ENCODE data around the gene SLFN11. TPM values are rescaled to one million over a fixed set of nuclear protein-coding genes. Genes with fewer than 3 reads are reported as not detected.
"Not testable (repeated sequence)": the region's sequence is repeated elsewhere in the genome, so short reads cannot be mapped to it uniquely, and the experiment has no call there.

Gene SLFN11
- total and polyA plus RNA-seq, 2 experiments from 2014 or later = not detected

DNA sequence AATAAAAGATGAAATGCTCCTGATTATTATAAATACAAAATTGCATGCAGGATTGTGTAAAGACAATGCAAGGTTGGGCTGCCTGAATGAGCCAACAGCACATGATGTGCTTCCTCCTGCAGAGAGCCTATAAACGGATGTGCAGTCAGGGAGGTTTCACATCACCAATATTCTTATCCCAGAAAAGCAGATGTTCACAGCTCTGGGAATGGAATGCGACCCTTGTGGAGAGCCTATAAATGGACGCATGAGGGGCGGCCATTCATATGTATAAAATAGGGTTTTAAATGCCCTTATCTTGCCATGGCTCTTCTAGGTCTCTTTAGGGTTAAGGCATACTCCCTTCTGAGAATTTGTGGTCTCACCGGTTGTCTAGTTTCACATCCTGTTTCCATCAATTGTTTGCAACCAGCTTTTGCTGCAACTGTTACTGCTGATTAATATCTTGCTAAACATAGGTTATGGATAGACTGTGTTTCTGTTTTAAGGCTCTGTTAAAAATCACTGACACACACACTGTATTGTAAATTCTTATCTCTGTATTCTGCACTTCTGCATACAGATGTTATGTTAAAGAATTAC is 31.9 kb downstream of the SLFN11 start:
- no peak overlapping the region for H3K4me3 ChIP-seq
- peaks cover 47% of the 10 kb centered on the region for H3K27me3 ChIP-seq
- H3K27ac ChIP-seq = no peak overlapping the region
- no peaks in the 10 kb centered on the region for H3K36me3 ChIP-seq
- H3K4me1 ChIP-seq (ENCODE audit: low read depth) = no peaks in the 10 kb centered on the region
- DNase-seq (ENCODE audit: low read depth in 1 of 2, low spot score in 1 of 2) = no peak
- no peaks in the 10 kb centered on the region for H3K9me3 ChIP-seq (ENCODE audit: low read depth)
- TF ChIP-seq, protein P1, sequence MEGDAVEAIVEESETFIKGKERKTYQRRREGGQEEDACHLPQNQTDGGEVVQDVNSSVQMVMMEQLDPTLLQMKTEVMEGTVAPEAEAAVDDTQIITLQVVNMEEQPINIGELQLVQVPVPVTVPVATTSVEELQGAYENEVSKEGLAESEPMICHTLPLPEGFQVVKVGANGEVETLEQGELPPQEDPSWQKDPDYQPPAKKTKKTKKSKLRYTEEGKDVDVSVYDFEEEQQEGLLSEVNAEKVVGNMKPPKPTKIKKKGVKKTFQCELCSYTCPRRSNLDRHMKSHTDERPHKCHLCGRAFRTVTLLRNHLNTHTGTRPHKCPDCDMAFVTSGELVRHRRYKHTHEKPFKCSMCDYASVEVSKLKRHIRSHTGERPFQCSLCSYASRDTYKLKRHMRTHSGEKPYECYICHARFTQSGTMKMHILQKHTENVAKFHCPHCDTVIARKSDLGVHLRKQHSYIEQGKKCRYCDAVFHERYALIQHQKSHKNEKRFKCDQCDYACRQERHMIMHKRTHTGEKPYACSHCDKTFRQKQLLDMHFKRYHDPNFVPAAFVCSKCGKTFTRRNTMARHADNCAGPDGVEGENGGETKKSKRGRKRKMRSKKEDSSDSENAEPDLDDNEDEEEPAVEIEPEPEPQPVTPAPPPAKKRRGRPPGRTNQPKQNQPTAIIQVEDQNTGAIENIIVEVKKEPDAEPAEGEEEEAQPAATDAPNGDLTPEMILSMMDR (IDR thresholded peaks at IDR 0.05; ENCODE audit: low read depth, low read length) = no peak

DNA sequence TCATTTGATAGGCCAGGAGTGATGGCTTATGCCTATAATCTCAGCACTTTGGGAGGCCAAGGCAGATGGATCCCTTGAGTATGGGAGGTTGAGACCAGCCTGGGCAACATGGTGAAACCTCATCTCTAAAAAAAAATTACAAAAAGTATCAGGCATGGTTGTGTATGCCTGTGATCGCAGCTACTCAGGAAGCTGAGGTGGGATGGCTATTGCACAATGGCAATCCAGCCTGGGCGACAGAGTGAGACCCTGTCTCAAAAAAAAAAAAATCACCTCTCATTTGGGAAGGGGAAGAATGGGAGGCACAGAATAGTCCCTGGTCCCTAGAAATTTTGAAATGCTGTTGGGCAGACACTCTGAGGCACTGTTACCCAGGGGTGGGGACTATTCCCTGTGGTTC is 35.2 kb downstream of the SLFN11 start:
- no peak for DNase-seq (ENCODE audit: low read depth in 1 of 2, low spot score in 1 of 2)
- Histone ChIP-seq H3K27me3 (peaks cover 14% of the 10 kb centered on the region), H3K4me1 (ENCODE audit: low read depth) (no peaks in the 10 kb centered on the region), H3K4me3 (no peak overlapping the region), H3K36me3 (no peaks in the 10 kb centered on the region), H3K9me3 (ENCODE audit: low read depth) (no peaks in the 10 kb centered on the region), H3K27ac (no peak overlapping the region)
- TF ChIP-seq, protein P1 (IDR thresholded peaks at IDR 0.05; ENCODE audit: low read depth, low read length) = no peak

DNA sequence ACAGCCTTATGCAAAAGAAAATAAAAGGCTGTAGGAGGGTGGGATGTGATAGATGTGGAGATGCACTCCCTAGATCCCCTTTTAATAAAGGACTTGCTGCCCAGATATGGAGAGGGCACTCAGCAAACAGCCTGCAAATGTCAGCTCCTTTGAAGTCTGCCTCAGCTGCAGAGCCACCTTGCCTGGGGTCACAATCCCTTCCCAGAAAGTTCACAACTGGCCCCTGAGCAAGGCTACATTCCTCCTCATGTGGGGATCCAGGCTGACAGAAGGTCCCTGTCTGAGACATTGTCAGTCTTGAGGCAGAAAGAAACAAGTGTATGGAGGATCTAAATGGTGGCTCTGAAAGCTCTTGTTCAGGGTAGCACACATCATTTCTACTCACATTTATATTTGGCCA is 36.1 kb downstream of the SLFN11 start:
- Histone ChIP-seq H3K9me3 (ENCODE audit: low read depth) (no peaks in the 10 kb centered on the region), H3K4me3 (no peak overlapping the region)
- TF ChIP-seq, protein P1 (IDR thresholded peaks at IDR 0.05; ENCODE audit: low read depth, low read length) = no peak

DNA sequence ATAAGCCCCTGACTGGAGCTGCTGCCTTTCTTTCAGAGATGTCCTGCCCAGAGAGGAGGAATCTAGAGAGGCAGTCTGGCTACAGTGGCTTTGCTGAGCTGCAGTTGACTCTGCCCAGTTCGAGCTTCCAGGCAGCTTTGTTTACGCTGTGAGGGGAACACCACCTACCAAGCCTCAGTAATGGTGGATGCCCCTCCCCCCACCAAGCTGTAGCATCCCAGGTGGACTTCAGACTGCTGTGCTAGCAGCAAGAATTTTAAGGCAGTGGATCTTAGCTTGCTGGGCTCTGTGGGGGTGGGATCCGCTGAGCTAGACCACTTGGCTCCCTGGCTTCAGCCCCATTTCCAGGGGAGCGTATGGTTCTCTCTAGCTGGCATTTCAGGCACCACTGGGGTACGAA is 39.8 kb downstream of the SLFN11 start:
- not testable (repeated sequence) for H3K4me3 ChIP-seq; H3K27me3 ChIP-seq; H3K27ac ChIP-seq; DNase-seq (ENCODE audit: low read depth in 1 of 2, low spot score in 1 of 2); H3K4me1 ChIP-seq (ENCODE audit: low read depth); H3K9me3 ChIP-seq (ENCODE audit: low read depth); H3K36me3 ChIP-seq

More for the DNA sequence above, 36.1 kb downstream of the SLFN11 start:
- no peak for DNase-seq (ENCODE audit: low read depth in 1 of 2, low spot score in 1 of 2)
- H3K27ac ChIP-seq = no peak overlapping the region
- peaks cover 6% of the 10 kb centered on the region for H3K27me3 ChIP-seq
- no peaks in the 10 kb centered on the region for H3K36me3 ChIP-seq
- H3K4me1 ChIP-seq (ENCODE audit: low read depth) = no peaks in the 10 kb centered on the region

DNA sequence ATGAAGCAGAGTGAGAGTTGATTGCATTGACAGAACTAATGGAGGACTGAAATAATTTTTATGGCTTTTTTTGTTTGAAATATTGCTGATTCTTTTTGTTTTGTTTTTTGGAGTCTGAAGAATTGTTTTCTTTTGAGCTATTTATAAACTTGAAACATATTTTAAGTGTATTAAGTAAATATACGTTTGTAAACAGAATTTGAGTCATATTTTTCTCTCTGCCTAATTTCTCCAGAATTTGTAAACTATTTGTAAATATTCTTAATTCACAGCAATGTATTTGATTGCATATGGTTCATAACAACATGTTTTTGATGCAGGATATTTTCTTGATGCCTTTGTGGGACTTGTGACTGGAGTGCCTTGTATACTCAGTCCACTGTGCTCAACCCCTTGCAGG is 50.7 kb downstream of the SLFN11 start:
- TF ChIP-seq, protein P1 (IDR thresholded peaks at IDR 0.05; ENCODE audit: low read depth, low read length) = no peak
- Histone ChIP-seq H3K4me3 (no peak overlapping the region), H3K36me3 (no peaks in the 10 kb centered on the region), H3K9me3 (ENCODE audit: low read depth) (no peaks in the 10 kb centered on the region), H3K27ac (no peak overlapping the region), H3K4me1 (ENCODE audit: low read depth) (no peaks in the 10 kb centered on the region), H3K27me3 (peaks cover 5% of the 10 kb centered on the region)
- DNase-seq (ENCODE audit: low read depth in 1 of 2, low spot score in 1 of 2) = no peak

DNA sequence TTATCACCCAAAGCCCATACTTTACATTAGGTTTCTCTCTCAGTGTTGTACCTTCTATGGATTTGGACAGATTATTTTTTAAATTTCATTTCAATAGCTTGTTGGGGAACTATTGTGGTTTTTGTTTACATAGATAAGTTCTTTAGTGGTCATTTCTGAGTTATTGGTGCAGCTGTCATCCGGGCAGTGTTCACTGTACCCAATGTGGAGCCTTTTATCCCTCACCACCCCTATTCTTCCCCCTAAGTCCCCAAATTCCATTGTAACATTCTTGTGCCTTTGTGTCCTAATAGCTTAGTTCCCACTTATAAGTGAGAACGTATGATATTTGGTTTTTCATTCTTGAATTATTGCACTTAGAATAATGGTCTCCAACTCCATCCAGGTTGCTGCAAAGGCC is 57.5 kb downstream of the SLFN11 start:
- Histone ChIP-seq H3K9me3 (ENCODE audit: low read depth) (no peaks in the 10 kb centered on the region), H3K4me1 (ENCODE audit: low read depth) (no peaks in the 10 kb centered on the region), H3K27me3 (peaks cover 11% of the 10 kb centered on the region), H3K4me3 (no peak overlapping the region), H3K27ac (no peak overlapping the region), H3K36me3 (no peaks in the 10 kb centered on the region)
- TF ChIP-seq, protein P1 (IDR thresholded peaks at IDR 0.05; ENCODE audit: low read depth, low read length) = no peak
- no peak for DNase-seq (ENCODE audit: low read depth in 1 of 2, low spot score in 1 of 2)

Data from cardiac muscle cell (in vitro differentiated cells and primary cell).